Neural progenitor cell (in vitro differentiated cells): ENCODE results near the gene UTP11. TPM values are rescaled to one million over a fixed set of nuclear protein-coding genes. Genes with fewer than 3 reads are reported as not detected.
A peak's percentile ranks its signal among the peaks of the same experiment; 100 is the strongest.

ENCODE experiments used
- DNase-seq: peaks from one replicate; pipeline ENCODE4 v3.0.0-alpha.2; 2016; ENCODE audit warnings: low spot score
- H2AFZ ChIP-seq: fragments of 200-600 bp; sonication (generic); replicated peaks from 2 replicates; pipeline ENCODE4 v1.6.1; 2016; ENCODE audit warnings: antibody characterized with exemption
- H3F3A ChIP-seq: fragments of 200-600 bp; sonication (generic); 2 replicates; pipeline ENCODE4 v1.6.1; 2016; ENCODE audit warnings: antibody characterized with exemption, low read depth
- H3K27ac ChIP-seq: fragments of 200-600 bp; sonication (generic); 2 replicates; pipeline ENCODE4 v1.5.1; 2016; ENCODE audit warnings: mild to moderate bottlenecking
- H3K27me3 ChIP-seq: fragments of 200-600 bp; sonication (generic); 2 replicates; pipeline ENCODE4 v1.6.1; 2016; ENCODE audit warnings: mild to moderate bottlenecking, moderate library complexity
- H3K36me3 ChIP-seq: fragments of 200-600 bp; sonication (generic); 2 replicates; pipeline ENCODE4 v1.5.1; 2016
- H3K4me1 ChIP-seq: fragments of 200-600 bp; sonication (generic); 2 replicates; pipeline ENCODE4 v1.6.1; 2016; ENCODE audit warnings: mixed run types
- H3K4me2 ChIP-seq: fragments of 200-600 bp; sonication (generic); 2 replicates; pipeline ENCODE4 v1.6.1; 2016
- H3K4me3 ChIP-seq: fragments of 200-600 bp; sonication (generic); 2 replicates; pipeline ENCODE4 v1.5.1; 2016
- H3K79me2 ChIP-seq: fragments of 200-600 bp; sonication (generic); 2 replicates; pipeline ENCODE4 v1.6.1; 2016; ENCODE audit warnings: low read depth
- H3K9ac ChIP-seq: fragments of 200-600 bp; sonication (generic); 2 replicates; pipeline ENCODE4 v1.6.1; 2016
- H3K9me3 ChIP-seq: fragments of 200-600 bp; sonication (generic); 2 replicates; pipeline ENCODE4 v1.5.1; 2016; ENCODE audit warnings: low read depth
- H4K20me1 ChIP-seq: fragments of 200-600 bp; sonication (generic); 2 replicates; pipeline ENCODE4 v1.6.1; 2016; ENCODE audit warnings: low read depth
- H3K27ac Mint-ChIP-seq: 3 replicates; pipeline ENCODE4 v1.8.0; 2021; ENCODE audit warnings: mixed read lengths
- H3K27me3 Mint-ChIP-seq: 2 replicates; pipeline ENCODE4 v1.8.0; 2022; ENCODE audit warnings: low read depth, mild to moderate bottlenecking, inconsistent platforms, moderate library complexity, mixed read lengths; ENCODE audit not compliant: insufficient read depth
- H3K36me3 Mint-ChIP-seq: 3 replicates; pipeline ENCODE4 v1.8.0; 2021; ENCODE audit warnings: mixed read lengths
- H3K4me1 Mint-ChIP-seq: 3 replicates; pipeline ENCODE4 v1.8.0; 2021; ENCODE audit warnings: mixed read lengths
- H3K4me3 Mint-ChIP-seq: 3 replicates; pipeline ENCODE4 v1.8.0; 2021; ENCODE audit warnings: mild to moderate bottlenecking, moderate library complexity, mixed read lengths
- H3K9me3 Mint-ChIP-seq: 3 replicates; pipeline ENCODE4 v1.8.0; 2020; ENCODE audit warnings: mixed read lengths
- EZH2 ChIP-seq: fragments of 200-600 bp; sonication (generic); IDR thresholded peaks from 2 replicates; pipeline ENCODE4 v1.6.1; 2017; ENCODE audit warnings: antibody characterized with exemption, mild to moderate bottlenecking, moderate library complexity
- EZH2phosphoT487 ChIP-seq: fragments of 200-600 bp; sonication (generic); IDR thresholded peaks from 2 replicates; pipeline ENCODE4 v1.6.1; 2017; ENCODE audit warnings: antibody characterized with exemption
- total RNA-seq: library from RNA; depleted of rRNA; stranded (reverse); fragments of >200 nt; gene quantifications from 2 replicates; pipeline ENCODE4 v1.2.3, GENCODE V29; 2015; ENCODE audit warnings: low replicate concordance
- TF ChIP-seq, protein P1 (sequence below): fragments of 200-600 bp; sonication (generic); IDR thresholded peaks from 2 replicates; pipeline ENCODE4 v1.5.1; 2017; ENCODE audit warnings: antibody characterized with exemption, mild to moderate bottlenecking

The UTP11 gene
- total RNA-seq, 1 donor from 2014 or later: 86.0 TPM

- Histone ChIP-seq H4K20me1 (peaks cover 2% of the 10 kb centered on the region), H3K4me3 (no peak overlapping the region), H3K9ac (no peak overlapping the region), H3K27ac (no peak overlapping the region), H3K4me1 (peaks cover 29% of the 10 kb centered on the region), H3K27me3 (no peaks in the 10 kb centered on the region), H3F3A (peaks cover 13% of the 10 kb centered on the region), H3K79me2 (peaks cover 24% of the 10 kb centered on the region), H3K36me3 (no peaks in the 10 kb centered on the region), H2AFZ (no peak overlapping the region), H3K4me2 (no peak overlapping the region), H3K9me3 (no peaks in the 10 kb centered on the region)
- Mint-ChIP-seq H3K36me3 (peaks cover 16% of the 10 kb centered on the region), H3K27me3 (peaks cover 4% of the 10 kb centered on the region), H3K4me1 (peaks cover 43% of the 10 kb centered on the region), H3K9me3 (no peaks in the 10 kb centered on the region), H3K27ac (peak overlapping the region; percentile 93), H3K4me3 (peak overlapping the region; percentile 71)
- TF ChIP-seq EZH2 (no peak), EZH2phosphoT487 (no peak)
- TF ChIP-seq, protein P1, sequence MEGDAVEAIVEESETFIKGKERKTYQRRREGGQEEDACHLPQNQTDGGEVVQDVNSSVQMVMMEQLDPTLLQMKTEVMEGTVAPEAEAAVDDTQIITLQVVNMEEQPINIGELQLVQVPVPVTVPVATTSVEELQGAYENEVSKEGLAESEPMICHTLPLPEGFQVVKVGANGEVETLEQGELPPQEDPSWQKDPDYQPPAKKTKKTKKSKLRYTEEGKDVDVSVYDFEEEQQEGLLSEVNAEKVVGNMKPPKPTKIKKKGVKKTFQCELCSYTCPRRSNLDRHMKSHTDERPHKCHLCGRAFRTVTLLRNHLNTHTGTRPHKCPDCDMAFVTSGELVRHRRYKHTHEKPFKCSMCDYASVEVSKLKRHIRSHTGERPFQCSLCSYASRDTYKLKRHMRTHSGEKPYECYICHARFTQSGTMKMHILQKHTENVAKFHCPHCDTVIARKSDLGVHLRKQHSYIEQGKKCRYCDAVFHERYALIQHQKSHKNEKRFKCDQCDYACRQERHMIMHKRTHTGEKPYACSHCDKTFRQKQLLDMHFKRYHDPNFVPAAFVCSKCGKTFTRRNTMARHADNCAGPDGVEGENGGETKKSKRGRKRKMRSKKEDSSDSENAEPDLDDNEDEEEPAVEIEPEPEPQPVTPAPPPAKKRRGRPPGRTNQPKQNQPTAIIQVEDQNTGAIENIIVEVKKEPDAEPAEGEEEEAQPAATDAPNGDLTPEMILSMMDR: no peak
- DNase-seq: no peak
Measured at GRCh38 chr1:37998913-37999429, 13.6 kb upstream of the UTP11 start.

DNA sequence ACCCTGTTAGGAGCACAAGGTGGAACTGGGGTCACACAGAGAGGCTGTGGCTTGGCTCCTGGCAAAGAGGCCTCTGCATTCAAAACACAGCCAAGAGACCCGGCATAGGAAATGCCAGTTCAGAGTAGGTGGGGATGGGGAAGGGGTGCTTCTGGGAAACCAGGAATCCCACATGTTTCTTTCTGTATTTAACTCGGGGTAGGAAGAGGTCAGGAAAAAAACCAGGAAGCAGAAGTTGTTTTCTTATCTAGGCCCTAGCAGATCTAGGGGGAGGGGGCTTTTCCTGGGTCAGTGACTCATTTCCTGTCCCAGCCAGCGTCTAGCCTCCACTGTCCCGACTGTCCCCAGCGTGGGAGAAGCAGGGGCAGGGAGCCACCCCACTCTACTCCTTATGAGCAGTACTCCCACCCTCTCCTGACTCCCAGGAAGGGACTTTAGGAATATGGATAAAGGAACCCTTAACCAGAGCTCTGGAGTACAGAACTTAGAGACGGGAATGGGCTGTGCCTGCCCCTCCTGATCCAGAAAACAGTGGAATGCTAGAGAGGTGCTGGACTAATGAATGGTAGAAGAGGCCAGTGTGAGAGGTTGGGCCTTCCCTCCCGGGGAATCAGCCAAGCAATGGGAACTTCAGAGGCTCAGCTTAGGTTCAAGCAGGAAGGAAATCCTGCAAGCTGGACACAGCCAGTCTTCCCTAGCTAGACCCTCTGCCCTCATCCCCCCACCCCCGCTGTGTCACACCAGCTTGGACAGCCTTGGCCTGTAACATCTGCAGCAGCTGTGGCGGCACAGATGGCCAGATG is 12.9 kb upstream of the UTP11 start:
- Histone ChIP-seq H4K20me1 (peaks cover 8% of the 10 kb centered on the region), H3K4me1 (peaks cover 36% of the 10 kb centered on the region), H3K4me3 (no peak overlapping the region), H3F3A (peaks cover 13% of the 10 kb centered on the region), H3K9ac (peak overlapping the region; percentile 21), H3K79me2 (peaks cover 31% of the 10 kb centered on the region), H3K27ac (peak overlapping the region; percentile 70), H3K4me2 (peak overlapping the region; percentile 61), H3K27me3 (no peaks in the 10 kb centered on the region), H3K9me3 (no peaks in the 10 kb centered on the region), H3K36me3 (no peaks in the 10 kb centered on the region), H2AFZ (no peak overlapping the region)
- Mint-ChIP-seq H3K4me1 (peaks cover 50% of the 10 kb centered on the region), H3K4me3 (peak overlapping the region; percentile 71), H3K27ac (peak overlapping the region; percentile 96), H3K9me3 (no peaks in the 10 kb centered on the region), H3K36me3 (peaks cover 13% of the 10 kb centered on the region), H3K27me3 (peaks cover 4% of the 10 kb centered on the region)
- no peak for TF ChIP-seq EZH2
- TF ChIP-seq EZH2phosphoT487: no peak
- peak; percentile 39 for DNase-seq

- peak overlapping the region; percentile 70 for H3K27ac ChIP-seq
- DNase-seq: no peak
- Mint-ChIP-seq H3K4me1 (peaks cover 50% of the 10 kb centered on the region), H3K27me3 (peaks cover 2% of the 10 kb centered on the region), H3K4me3 (peak overlapping the region; percentile 44), H3K27ac (peak overlapping the region; percentile 96), H3K36me3 (peaks cover 9% of the 10 kb centered on the region), H3K9me3 (no peaks in the 10 kb centered on the region)
- H3K4me1 ChIP-seq: peaks cover 36% of the 10 kb centered on the region
- H3K79me2 ChIP-seq: peaks cover 34% of the 10 kb centered on the region
- H3K9ac ChIP-seq: peak overlapping the region; percentile 21
- H3K4me2 ChIP-seq: peak overlapping the region; percentile 61
- no peak overlapping the region for H2AFZ ChIP-seq
- no peak for TF ChIP-seq EZH2phosphoT487
- TF ChIP-seq EZH2: no peak
- TF ChIP-seq, protein P1: no peak
- H3K4me3 ChIP-seq: no peak overlapping the region
- peaks cover 8% of the 10 kb centered on the region for H3F3A ChIP-seq
- H3K36me3 ChIP-seq: no peaks in the 10 kb centered on the region
- no peaks in the 10 kb centered on the region for H3K9me3 ChIP-seq
- no peaks in the 10 kb centered on the region for H3K27me3 ChIP-seq
- H4K20me1 ChIP-seq: peaks cover 11% of the 10 kb centered on the region
Measured at GRCh38 chr1:38000233-38000528, 12.4 kb upstream of the UTP11 start.
